ENCODE measurements around the gene PEX10. TPM values are rescaled to one million over a fixed set of nuclear protein-coding genes. Genes with fewer than 3 reads are reported as not detected.

Gene PEX10
- total RNA-seq, 1 experiment from 2014 or later = 21.9 TPM

DNA sequence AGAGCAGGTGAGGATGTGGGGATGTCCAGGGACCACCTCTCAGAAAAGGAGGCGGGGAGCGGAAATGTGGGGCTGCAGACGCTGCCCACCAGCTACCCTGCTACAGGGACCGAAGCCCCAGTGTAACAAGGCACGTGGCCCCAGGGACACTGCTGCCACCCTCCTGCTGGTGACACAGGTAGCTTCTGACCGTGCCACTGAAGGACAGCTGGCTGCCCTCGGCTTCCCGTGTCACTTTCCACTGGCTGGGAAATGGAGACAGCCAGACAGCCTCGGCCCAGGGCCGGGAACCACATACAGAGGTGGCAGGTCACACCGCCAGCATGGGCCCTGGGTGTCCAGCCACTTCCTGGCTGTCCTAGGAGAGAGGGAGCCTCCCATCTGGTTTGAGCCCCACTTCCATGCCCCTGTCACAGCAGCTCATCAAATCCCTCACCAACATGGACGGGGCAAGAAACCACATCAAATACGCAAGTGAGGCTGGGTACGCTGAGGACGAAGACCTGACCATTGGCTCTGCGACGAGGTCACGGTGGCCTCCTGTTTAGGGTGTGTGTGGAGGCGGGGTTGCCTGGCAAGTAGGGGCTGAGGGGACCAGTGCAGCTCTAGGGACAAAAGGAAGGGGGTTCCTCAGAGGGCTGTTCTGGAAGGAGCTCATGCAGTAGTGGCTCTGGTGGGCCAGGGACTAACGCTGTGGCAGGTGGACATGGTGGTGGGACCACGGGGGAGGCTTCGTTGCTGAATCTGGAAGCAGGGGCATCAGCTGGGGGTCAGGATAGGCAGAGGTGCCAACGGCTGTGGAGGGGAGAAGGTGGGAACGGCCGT lies 5.0 kb downstream of the PEX10 start:
- H3K4me3 ChIP-seq (ENCODE audit: low read depth, low read length) = no peak overlapping the region
- CTCF ChIA-PET = no interaction called here
- no TSS peak for BruUV-seq (replicated peaks)
- Mint-ChIP-seq H3K9me3 (ENCODE audit: unreplicated experiment) (no peaks in the 10 kb centered on the region), H3K4me1 (ENCODE audit: low read depth, unreplicated experiment) (no peaks in the 10 kb centered on the region), H3K4me3 (ENCODE audit: unreplicated experiment) (no peak overlapping the region), H3K36me3 (ENCODE audit: insufficient read depth, unreplicated experiment) (peaks cover 54% of the 10 kb centered on the region), H3K27ac (ENCODE audit: unreplicated experiment) (no peak overlapping the region), H3K27me3 (ENCODE audit: insufficient read depth, unreplicated experiment) (no peaks in the 10 kb centered on the region)
- TF ChIP-seq CTCF (IDR thresholded peaks at IDR 0.05; ENCODE audit: insufficient read depth in 1 of 2, low read depth in 1 of 2, low read length in 1 of 2, severe bottlenecking in 1 of 2, unreplicated experiment in 1 of 2) = no peak
- no peaks in the 10 kb centered on the region for H3K9me3 ChIP-seq
- intact Hi-C loops (cut with micrococcal nuclease; ENCODE audit: unreplicated experiment) = no loop called here
- H3K27me3 ChIP-seq (replicated peaks; ENCODE audit: control insufficient read depth, insufficient read depth, low read length) = no peaks in the 10 kb centered on the region
- H3K4me1 ChIP-seq = no peaks in the 10 kb centered on the region
- no peaks in the 10 kb centered on the region for H3K36me3 ChIP-seq (ENCODE audit: control insufficient read depth, insufficient read depth, low read length)
- POLR2A ChIA-PET = no interaction called here
- DNase-seq = no peak

DNA sequence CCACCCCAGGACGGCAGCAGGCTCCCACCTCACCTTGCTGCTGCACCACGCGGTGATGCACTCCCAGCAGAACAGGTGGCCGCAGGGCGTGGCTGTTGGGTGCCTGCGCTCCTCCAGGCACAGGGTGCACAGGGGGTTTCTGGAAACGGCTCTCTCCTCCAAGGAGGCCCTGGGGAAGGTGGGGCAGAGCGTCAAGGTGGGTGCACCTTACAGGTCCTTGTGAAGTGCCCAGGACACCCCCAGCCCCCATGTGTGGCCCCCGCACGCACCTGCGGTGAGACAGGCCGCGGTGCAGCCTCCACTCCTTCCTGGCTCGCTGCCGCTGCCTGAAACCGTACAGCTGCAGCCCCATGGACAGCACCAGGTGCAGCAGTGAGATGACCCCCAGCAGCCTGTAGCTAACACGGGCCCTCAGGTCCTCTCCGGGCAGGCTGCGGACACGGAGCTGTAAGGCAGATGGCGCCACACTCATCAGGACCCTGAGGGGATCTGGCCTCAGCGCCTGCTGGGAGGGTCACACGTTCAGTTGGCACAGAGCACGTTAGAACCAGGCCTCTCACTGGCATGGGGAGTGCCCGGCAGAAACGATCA lies 5.8 kb downstream of the PEX10 start:
- no peaks in the 10 kb centered on the region for H3K36me3 ChIP-seq (ENCODE audit: control insufficient read depth, insufficient read depth, low read length)
- Mint-ChIP-seq H3K27ac (ENCODE audit: unreplicated experiment) (no peak overlapping the region), H3K4me3 (ENCODE audit: unreplicated experiment) (no peak overlapping the region), H3K27me3 (ENCODE audit: insufficient read depth, unreplicated experiment) (no peaks in the 10 kb centered on the region), H3K9me3 (ENCODE audit: unreplicated experiment) (no peaks in the 10 kb centered on the region), H3K36me3 (ENCODE audit: insufficient read depth, unreplicated experiment) (peaks cover 61% of the 10 kb centered on the region), H3K4me1 (ENCODE audit: low read depth, unreplicated experiment) (no peaks in the 10 kb centered on the region)
- no TSS peak for BruUV-seq (replicated peaks)
- intact Hi-C loops (cut with micrococcal nuclease; ENCODE audit: unreplicated experiment) = no loop called here
- H3K4me3 ChIP-seq (ENCODE audit: low read depth, low read length) = no peak overlapping the region
- no peaks in the 10 kb centered on the region for H3K9me3 ChIP-seq
- POLR2A ChIA-PET = no interaction called here
- CTCF ChIA-PET = no interaction called here
- no peak for TF ChIP-seq CTCF (IDR thresholded peaks at IDR 0.05; ENCODE audit: insufficient read depth in 1 of 2, low read depth in 1 of 2, low read length in 1 of 2, severe bottlenecking in 1 of 2, unreplicated experiment in 1 of 2)
- H3K27me3 ChIP-seq (replicated peaks; ENCODE audit: control insufficient read depth, insufficient read depth, low read length) = no peaks in the 10 kb centered on the region
- no peak for DNase-seq
- H3K4me1 ChIP-seq = no peaks in the 10 kb centered on the region

- ChIA-PET POLR2A (no interaction called here), CTCF (no interaction called here)
- no TSS peak for BruUV-seq (replicated peaks)
- Histone ChIP-seq H3K4me3 (ENCODE audit: low read depth, low read length) (no peak overlapping the region), H3K4me1 (no peaks in the 10 kb centered on the region), H3K27me3 (replicated peaks; ENCODE audit: control insufficient read depth, insufficient read depth, low read length) (no peaks in the 10 kb centered on the region), H3K9me3 (no peaks in the 10 kb centered on the region), H3K36me3 (ENCODE audit: control insufficient read depth, insufficient read depth, low read length) (no peaks in the 10 kb centered on the region)
- H3K4me1 Mint-ChIP-seq (ENCODE audit: low read depth, unreplicated experiment) = no peaks in the 10 kb centered on the region
- no peaks in the 10 kb centered on the region for H3K27me3 Mint-ChIP-seq (ENCODE audit: insufficient read depth, unreplicated experiment)
- TF ChIP-seq CTCF (IDR thresholded peaks at IDR 0.05; ENCODE audit: insufficient read depth in 1 of 2, low read depth in 1 of 2, low read length in 1 of 2, severe bottlenecking in 1 of 2, unreplicated experiment in 1 of 2) = no peak
- intact Hi-C loops (cut with micrococcal nuclease; ENCODE audit: unreplicated experiment) = no loop called here
- H3K4me3 Mint-ChIP-seq (ENCODE audit: unreplicated experiment) = no peak overlapping the region
- H3K27ac Mint-ChIP-seq (ENCODE audit: unreplicated experiment) = no peak overlapping the region
- DNase-seq = no peak
- H3K9me3 Mint-ChIP-seq (ENCODE audit: unreplicated experiment) = no peaks in the 10 kb centered on the region
- peaks cover 60% of the 10 kb centered on the region for H3K36me3 Mint-ChIP-seq (ENCODE audit: insufficient read depth, unreplicated experiment)
Observed at GRCh38 chr1:2405588-2406295, 6.6 kb downstream of the PEX10 start.
